HepG2 (cell line): ENCODE measurements around the gene EIF4G2. TPM values are rescaled to one million over a fixed set of nuclear protein-coding genes. Genes with fewer than 3 reads are reported as not detected.
A peak's percentile ranks its signal among the peaks of the same experiment; 100 is the strongest.

ENCODE experiments used
- CENPT ChIP-seq: sonication (generic); formaldehyde crosslinking; IDR thresholded peaks from 2 replicates; pipeline ENCODE4 v1.8.0; 2022; ENCODE audit warnings: low read depth, mild to moderate bottlenecking, moderate library complexity, missing genetic modification reagents
- HNRNPUL1 ChIP-seq: fragments of 200-400 bp; formaldehyde crosslinking; IDR thresholded peaks from 2 replicates; pipeline ENCODE4 v1.6.1; 2017; ENCODE audit warnings: low read depth, mild to moderate bottlenecking, low read length, moderate library complexity
- KDM1A ChIP-seq: IDR thresholded peaks from 2 replicates; pipeline ENCODE4 v1.6.1; 2016; ENCODE audit warnings: missing compliant biosample characterization
- PHF20 ChIP-seq: sonication (generic); formaldehyde crosslinking; IDR thresholded peaks from 2 replicates; pipeline ENCODE4 v1.5.0; 2020; ENCODE audit warnings: mild to moderate bottlenecking, missing genetic modification reagents
- PITX1 ChIP-seq: sonication (generic); formaldehyde crosslinking; IDR thresholded peaks from 2 replicates; pipeline ENCODE4 v1.5.1; 2020; ENCODE audit warnings: mild to moderate bottlenecking, missing genetic modification reagents
- RFX3 ChIP-seq: IDR thresholded peaks from 2 replicates; pipeline ENCODE4 v1.6.1; 2016; ENCODE audit warnings: missing biosample characterization, missing genetic modification reagents
- SMAD3 ChIP-seq: sonication (generic); formaldehyde crosslinking; IDR thresholded peaks from 2 replicates; pipeline ENCODE4 v1.4.0; 2020; ENCODE audit warnings: missing genetic modification reagents
- YY1 ChIP-seq: IDR thresholded peaks from 2 replicates; pipeline ENCODE4 v1.6.1; 2011; ENCODE audit warnings: low read length, low read depth, moderate library complexity, mild to moderate bottlenecking; ENCODE audit not compliant: insufficient read depth, insufficient replicate concordance
- ZNF256 ChIP-seq: sonication (generic); formaldehyde crosslinking; conservative IDR thresholded peaks from 2 replicates; pipeline ENCODE4 v1.4.0; 2020; ENCODE audit warnings: missing genetic modification reagents
- ZNF333 ChIP-seq: sonication (generic); formaldehyde crosslinking; IDR thresholded peaks from 2 replicates; pipeline ENCODE4 v1.4.0; 2020; ENCODE audit warnings: mild to moderate bottlenecking, missing genetic modification reagents, borderline replicate concordance
- ZNF496 ChIP-seq: sonication (generic); formaldehyde crosslinking; IDR thresholded peaks from 2 replicates; pipeline ENCODE4 v1.8.1; 2023; ENCODE audit warnings: mild to moderate bottlenecking, moderate library complexity, missing genetic modification reagents; ENCODE audit not compliant: insufficient replicate concordance
- ZNF781 ChIP-seq: sonication (generic); formaldehyde crosslinking; IDR thresholded peaks from 2 replicates; pipeline ENCODE4 v1.5.1; 2020; ENCODE audit warnings: borderline replicate concordance, mild to moderate bottlenecking, missing genetic modification reagents; ENCODE audit errors: not compliant biosample characterization
- ZNF788 ChIP-seq: sonication (generic); formaldehyde crosslinking; IDR thresholded peaks from 2 replicates; pipeline ENCODE4 v1.5.0; 2020; ENCODE audit warnings: mild to moderate bottlenecking, missing genetic modification reagents, borderline replicate concordance
- ZNF878 ChIP-seq: sonication (generic); formaldehyde crosslinking; IDR thresholded peaks from 2 replicates; pipeline ENCODE4 v1.8.1; 2023; ENCODE audit warnings: mild to moderate bottlenecking, missing genetic modification reagents, moderate library complexity
- polyA plus RNA-seq, 8 experiments: library from polyadenylated mRNA; depleted of rRNA in 3 of 8; stranded (reverse) in 7 of 8; unstranded in 1 of 8; fragments of >200 nt; fragmentation: Illumina TruSeq in 4 of 8; extraction: Trizol in 4 of 8; gene quantifications; 2 replicates each; pipeline versions ENCODE4 v1.2.1 to v1.2.3, GENCODE V29; 2011 to 2016; ENCODE audit warnings: low read depth in 4 of 8, missing spikeins in 1 of 8, mixed read lengths in 1 of 8; ENCODE audit not compliant: insufficient read depth in 1 of 8
- total RNA-seq, 5 experiments: library from RNA; depleted of rRNA; stranded (reverse); fragments of >200 nt; fragmentation: Illumina TruSeq; extraction: Trizol; gene quantifications; 2 replicates each; pipeline ENCODE4 v1.2.3, GENCODE V29; 2016; ENCODE audit warnings: low read depth in 1 of 5
- TF ChIP-seq, protein P1 (sequence below): sonication (generic); formaldehyde crosslinking; IDR thresholded peaks from 2 replicates; pipeline ENCODE4 v1.9.0; 2021; ENCODE audit warnings: missing genetic modification reagents, borderline replicate concordance
- TF ChIP-seq, protein P2 (sequence below): sonication (generic); formaldehyde crosslinking; IDR thresholded peaks from 2 replicates; pipeline ENCODE4 v1.5.0; 2020; ENCODE audit warnings: missing genetic modification reagents
- TF ChIP-seq, protein P3 (sequence below): sonication (generic); formaldehyde crosslinking; IDR thresholded peaks from 2 replicates; pipeline ENCODE4 v1.9.0; 2021; ENCODE audit warnings: mild to moderate bottlenecking, missing genetic modification reagents

The EIF4G2 gene
- total and polyA plus RNA-seq, 2 of the 13 experiments (the other 11 are each of a cell fraction or from before 2014, with no cell fraction given): 362 to 546 TPM

DNA sequence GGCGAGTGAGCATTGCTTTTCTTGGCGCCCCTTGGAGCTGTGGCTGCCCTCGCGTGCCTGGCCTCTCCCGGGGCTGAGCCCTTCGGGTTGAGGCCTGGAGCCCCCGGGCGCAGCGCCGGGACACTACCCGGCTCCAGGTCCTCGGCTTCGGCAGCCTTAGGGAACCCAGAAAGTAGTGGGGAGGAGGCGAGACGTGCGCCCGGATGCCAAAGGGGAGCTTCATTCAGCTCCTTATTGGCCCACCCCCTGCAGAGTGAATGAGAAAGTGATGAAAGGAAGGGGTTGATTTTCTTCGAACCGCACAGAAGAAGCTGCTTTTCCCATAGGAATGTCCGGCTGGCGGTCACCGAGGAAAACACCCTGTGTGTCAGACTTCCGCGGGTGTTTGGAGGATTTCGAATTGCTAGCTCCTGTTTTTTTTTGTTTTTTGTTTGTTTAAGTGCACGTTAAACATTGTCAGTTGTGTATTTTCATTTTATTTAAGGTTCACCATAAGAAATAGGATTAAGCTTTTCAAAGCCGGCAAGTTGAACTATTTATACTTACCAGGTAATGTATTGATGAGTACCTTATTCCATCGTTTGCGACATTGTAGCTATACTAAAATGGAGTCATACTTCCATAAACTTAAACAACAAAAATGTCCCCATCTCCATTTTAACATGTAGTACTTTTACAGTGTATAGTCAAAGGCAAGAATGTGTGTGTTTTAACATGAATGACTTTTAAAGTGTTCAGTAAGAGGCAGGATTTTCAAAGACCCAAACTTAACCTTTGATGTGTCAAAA lies 841 bp upstream of the EIF4G2 start (continued):
- TF ChIP-seq ZNF781: peak; percentile 40
- TF ChIP-seq ZNF788 (CRISPR knock-in tag): no peak
- TF ChIP-seq HNRNPUL1: no peak
- peak; percentile 74 for TF ChIP-seq ZNF878
- TF ChIP-seq YY1: no peak
- TF ChIP-seq, protein P1, sequence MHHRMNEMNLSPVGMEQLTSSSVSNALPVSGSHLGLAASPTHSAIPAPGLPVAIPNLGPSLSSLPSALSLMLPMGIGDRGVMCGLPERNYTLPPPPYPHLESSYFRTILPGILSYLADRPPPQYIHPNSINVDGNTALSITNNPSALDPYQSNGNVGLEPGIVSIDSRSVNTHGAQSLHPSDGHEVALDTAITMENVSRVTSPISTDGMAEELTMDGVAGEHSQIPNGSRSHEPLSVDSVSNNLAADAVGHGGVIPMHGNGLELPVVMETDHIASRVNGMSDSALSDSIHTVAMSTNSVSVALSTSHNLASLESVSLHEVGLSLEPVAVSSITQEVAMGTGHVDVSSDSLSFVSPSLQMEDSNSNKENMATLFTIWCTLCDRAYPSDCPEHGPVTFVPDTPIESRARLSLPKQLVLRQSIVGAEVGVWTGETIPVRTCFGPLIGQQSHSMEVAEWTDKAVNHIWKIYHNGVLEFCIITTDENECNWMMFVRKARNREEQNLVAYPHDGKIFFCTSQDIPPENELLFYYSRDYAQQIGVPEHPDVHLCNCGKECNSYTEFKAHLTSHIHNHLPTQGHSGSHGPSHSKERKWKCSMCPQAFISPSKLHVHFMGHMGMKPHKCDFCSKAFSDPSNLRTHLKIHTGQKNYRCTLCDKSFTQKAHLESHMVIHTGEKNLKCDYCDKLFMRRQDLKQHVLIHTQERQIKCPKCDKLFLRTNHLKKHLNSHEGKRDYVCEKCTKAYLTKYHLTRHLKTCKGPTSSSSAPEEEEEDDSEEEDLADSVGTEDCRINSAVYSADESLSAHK (CRISPR knock-in tag): no peak
- TF ChIP-seq PITX1: no peak
- TF ChIP-seq CENPT (CRISPR knock-in tag): no peak
- no peak for TF ChIP-seq SMAD3 (CRISPR knock-in tag)
- TF ChIP-seq, protein P2, sequence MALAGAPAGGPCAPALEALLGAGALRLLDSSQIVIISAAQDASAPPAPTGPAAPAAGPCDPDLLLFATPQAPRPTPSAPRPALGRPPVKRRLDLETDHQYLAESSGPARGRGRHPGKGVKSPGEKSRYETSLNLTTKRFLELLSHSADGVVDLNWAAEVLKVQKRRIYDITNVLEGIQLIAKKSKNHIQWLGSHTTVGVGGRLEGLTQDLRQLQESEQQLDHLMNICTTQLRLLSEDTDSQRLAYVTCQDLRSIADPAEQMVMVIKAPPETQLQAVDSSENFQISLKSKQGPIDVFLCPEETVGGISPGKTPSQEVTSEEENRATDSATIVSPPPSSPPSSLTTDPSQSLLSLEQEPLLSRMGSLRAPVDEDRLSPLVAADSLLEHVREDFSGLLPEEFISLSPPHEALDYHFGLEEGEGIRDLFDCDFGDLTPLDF (CRISPR knock-in tag): peak; percentile 13; the same call in 1 of the 2 replicates
- TF ChIP-seq, protein P3, sequence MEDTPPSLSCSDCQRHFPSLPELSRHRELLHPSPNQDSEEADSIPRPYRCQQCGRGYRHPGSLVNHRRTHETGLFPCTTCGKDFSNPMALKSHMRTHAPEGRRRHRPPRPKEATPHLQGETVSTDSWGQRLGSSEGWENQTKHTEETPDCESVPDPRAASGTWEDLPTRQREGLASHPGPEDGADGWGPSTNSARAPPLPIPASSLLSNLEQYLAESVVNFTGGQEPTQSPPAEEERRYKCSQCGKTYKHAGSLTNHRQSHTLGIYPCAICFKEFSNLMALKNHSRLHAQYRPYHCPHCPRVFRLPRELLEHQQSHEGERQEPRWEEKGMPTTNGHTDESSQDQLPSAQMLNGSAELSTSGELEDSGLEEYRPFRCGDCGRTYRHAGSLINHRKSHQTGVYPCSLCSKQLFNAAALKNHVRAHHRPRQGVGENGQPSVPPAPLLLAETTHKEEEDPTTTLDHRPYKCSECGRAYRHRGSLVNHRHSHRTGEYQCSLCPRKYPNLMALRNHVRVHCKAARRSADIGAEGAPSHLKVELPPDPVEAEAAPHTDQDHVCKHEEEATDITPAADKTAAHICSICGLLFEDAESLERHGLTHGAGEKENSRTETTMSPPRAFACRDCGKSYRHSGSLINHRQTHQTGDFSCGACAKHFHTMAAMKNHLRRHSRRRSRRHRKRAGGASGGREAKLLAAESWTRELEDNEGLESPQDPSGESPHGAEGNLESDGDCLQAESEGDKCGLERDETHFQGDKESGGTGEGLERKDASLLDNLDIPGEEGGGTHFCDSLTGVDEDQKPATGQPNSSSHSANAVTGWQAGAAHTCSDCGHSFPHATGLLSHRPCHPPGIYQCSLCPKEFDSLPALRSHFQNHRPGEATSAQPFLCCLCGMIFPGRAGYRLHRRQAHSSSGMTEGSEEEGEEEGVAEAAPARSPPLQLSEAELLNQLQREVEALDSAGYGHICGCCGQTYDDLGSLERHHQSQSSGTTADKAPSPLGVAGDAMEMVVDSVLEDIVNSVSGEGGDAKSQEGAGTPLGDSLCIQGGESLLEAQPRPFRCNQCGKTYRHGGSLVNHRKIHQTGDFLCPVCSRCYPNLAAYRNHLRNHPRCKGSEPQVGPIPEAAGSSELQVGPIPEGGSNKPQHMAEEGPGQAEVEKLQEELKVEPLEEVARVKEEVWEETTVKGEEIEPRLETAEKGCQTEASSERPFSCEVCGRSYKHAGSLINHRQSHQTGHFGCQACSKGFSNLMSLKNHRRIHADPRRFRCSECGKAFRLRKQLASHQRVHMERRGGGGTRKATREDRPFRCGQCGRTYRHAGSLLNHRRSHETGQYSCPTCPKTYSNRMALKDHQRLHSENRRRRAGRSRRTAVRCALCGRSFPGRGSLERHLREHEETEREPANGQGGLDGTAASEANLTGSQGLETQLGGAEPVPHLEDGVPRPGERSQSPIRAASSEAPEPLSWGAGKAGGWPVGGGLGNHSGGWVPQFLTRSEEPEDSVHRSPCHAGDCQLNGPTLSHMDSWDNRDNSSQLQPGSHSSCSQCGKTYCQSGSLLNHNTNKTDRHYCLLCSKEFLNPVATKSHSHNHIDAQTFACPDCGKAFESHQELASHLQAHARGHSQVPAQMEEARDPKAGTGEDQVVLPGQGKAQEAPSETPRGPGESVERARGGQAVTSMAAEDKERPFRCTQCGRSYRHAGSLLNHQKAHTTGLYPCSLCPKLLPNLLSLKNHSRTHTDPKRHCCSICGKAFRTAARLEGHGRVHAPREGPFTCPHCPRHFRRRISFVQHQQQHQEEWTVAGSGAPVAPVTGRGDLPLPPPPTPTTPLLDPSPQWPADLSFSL (CRISPR knock-in tag): no peak
- no peak for TF ChIP-seq ZNF496 (CRISPR knock-in tag)
- no peak for TF ChIP-seq ZNF333 (CRISPR knock-in tag)
- TF ChIP-seq RFX3 (CRISPR knock-in tag): no peak
- TF ChIP-seq PHF20: no peak; the same call in 1 of the 2 replicates
- no peak; the same call in 1 of the 2 replicates for TF ChIP-seq ZNF256 (CRISPR knock-in tag)
- TF ChIP-seq KDM1A (CRISPR knock-in tag): no peak
